Measurements from ENCODE around the gene FAM228B. TPM values are rescaled to one million over a fixed set of nuclear protein-coding genes. Genes with fewer than 3 reads are reported as not detected.
A peak's percentile ranks its signal among the peaks of the same experiment; 100 is the strongest.

FAM228B gene
- total RNA-seq, 4 donors from 2014 or later = 22.6 to 41.4 (median 33.8) TPM

DNA sequence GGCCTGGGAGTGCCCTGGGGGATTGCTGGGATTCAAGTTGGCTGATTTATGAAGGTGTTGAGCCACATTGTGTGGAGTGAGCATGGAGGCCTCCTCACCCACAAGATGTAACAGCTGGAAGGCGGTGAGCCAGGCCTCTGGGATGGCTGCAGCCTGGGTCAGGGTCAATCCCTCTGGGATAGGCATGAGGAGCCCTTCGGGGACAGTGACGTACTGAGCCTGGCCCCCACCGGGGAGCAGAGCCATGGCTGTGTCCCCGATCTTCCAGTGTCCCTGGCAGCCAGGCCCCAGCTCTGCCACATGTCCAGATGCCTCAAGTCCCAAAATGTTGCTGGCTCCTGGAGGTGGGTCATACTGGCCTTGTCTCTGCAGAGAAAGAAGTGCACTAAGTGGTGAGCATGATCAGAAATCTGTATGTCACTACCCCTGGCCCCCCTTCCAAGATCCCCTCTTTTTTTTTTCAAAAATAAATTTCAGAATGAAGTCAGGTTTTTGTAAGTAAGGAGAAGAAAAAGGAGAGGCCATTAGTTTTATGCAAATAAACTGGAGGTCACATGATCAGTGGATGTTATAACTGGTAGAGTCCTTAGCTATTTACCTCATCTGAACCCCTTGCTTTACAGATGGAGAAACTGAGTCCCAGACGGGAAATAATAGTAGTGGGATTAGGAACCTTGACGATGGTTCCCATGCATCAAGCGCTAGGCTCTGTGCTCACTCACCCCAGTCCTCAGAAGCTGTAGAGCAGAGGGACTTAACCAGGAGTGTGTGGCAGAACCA is 40.3 kb upstream of the FAM228B start:
- H3K9me3 ChIP-seq = no peaks in the 10 kb centered on the region
- H3K27me3 ChIP-seq = no peaks in the 10 kb centered on the region
- H3K36me3 ChIP-seq = peaks cover 0 to 49% (median 28%) of the 10 kb centered on the region in 4 donors
- WGBS = 85% methylated on average over 7 of the region's 8 CpGs
- TF ChIP-seq POLR2A (IDR thresholded peaks at IDR 0.05; ENCODE audit: low read depth) = no peak
- TF ChIP-seq, protein P1, sequence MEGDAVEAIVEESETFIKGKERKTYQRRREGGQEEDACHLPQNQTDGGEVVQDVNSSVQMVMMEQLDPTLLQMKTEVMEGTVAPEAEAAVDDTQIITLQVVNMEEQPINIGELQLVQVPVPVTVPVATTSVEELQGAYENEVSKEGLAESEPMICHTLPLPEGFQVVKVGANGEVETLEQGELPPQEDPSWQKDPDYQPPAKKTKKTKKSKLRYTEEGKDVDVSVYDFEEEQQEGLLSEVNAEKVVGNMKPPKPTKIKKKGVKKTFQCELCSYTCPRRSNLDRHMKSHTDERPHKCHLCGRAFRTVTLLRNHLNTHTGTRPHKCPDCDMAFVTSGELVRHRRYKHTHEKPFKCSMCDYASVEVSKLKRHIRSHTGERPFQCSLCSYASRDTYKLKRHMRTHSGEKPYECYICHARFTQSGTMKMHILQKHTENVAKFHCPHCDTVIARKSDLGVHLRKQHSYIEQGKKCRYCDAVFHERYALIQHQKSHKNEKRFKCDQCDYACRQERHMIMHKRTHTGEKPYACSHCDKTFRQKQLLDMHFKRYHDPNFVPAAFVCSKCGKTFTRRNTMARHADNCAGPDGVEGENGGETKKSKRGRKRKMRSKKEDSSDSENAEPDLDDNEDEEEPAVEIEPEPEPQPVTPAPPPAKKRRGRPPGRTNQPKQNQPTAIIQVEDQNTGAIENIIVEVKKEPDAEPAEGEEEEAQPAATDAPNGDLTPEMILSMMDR (IDR thresholded peaks at IDR 0.05) = no peak
- TF ChIP-seq EP300 (IDR thresholded peaks at IDR 0.05) = no peak
- no peak for TF ChIP-seq POLR2AphosphoS5 (IDR thresholded peaks at IDR 0.05)
- H3K4me3 ChIP-seq = peak overlapping the region in 2 of 4 donors; percentile 61 to 72
- no peak for DNase-seq (ENCODE audit: extremely low spot score)
- peaks cover 7 to 23% (median 22%) of the 10 kb centered on the region in 4 donors for H3K4me1 ChIP-seq
- H3K27ac ChIP-seq (replicated peaks in 1 of 4) = peak overlapping the region; percentile 85 to 93 (median 92)
- intact Hi-C loops (cut with DNase I) = loop anchor here (5.0 kb wide), 2 partner anchors 36 to 256 kb away; partner anchors contain the start of genes FKBP1B and WDCP

DNA sequence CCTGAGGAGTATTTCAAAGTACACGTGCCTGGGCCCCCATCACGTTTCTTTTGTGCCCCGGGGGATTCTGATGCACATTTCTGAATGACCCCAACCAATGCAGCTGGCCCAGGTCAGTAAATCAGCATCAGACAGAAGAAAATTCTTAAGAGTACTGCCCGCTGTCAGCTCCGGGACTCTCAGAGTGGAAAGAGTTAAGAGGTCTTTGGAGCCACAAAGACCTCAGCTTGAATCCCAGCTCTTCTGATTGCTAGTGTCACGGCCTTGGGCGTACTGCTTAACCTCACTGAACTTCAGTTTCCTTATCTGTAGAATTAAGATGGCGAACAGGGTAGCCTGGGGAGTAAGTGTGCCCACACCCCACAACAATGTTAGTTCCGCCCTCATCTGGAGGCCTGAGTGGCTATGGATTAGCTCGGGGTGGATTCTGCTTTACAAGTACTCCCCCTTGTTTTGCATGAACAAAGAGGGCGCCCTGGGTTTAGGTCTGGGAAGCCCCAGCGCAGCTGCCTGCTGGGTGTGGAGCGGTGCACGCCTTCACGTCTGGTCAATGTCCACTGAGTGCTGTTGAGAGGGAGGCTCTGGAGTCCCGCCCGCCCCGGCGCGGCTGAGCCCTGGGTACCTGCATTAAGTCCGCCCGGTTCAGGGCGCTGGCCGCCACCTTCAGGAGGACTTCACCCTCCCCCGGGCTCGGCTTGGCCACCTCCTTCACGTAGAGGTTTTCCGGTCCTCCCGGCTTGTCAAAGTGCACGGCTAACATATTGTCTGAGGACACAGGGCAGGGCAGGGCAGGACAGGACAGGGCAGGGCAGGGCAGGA is 39.5 kb upstream of the FAM228B start:
- H3K27me3 ChIP-seq = no peaks in the 10 kb centered on the region
- H3K4me3 ChIP-seq = peak overlapping the region; percentile 61 to 72 (median 70)
- no peak for DNase-seq (ENCODE audit: extremely low spot score)
- WGBS = 3% methylated on average over 18 of the region's 30 CpGs
- TF ChIP-seq POLR2AphosphoS5 (IDR thresholded peaks at IDR 0.05) (no peak), EP300 (IDR thresholded peaks at IDR 0.05) (no peak), POLR2A (IDR thresholded peaks at IDR 0.05; ENCODE audit: low read depth) (no peak)
- TF ChIP-seq, protein P1 (IDR thresholded peaks at IDR 0.05) = no peak
- peak overlapping the region; percentile 85 to 93 (median 92) for H3K27ac ChIP-seq (replicated peaks in 1 of 4)
- peaks cover 0 to 54% (median 30%) of the 10 kb centered on the region in 4 donors for H3K36me3 ChIP-seq
- no peaks in the 10 kb centered on the region for H3K9me3 ChIP-seq
- intact Hi-C loops (cut with DNase I) = loop anchor here (5.0 kb wide), 2 partner anchors 36 to 256 kb away; partner anchors contain the start of genes FKBP1B and WDCP
- H3K4me1 ChIP-seq = peaks cover 7 to 22% (median 21%) of the 10 kb centered on the region in 4 donors

DNA sequence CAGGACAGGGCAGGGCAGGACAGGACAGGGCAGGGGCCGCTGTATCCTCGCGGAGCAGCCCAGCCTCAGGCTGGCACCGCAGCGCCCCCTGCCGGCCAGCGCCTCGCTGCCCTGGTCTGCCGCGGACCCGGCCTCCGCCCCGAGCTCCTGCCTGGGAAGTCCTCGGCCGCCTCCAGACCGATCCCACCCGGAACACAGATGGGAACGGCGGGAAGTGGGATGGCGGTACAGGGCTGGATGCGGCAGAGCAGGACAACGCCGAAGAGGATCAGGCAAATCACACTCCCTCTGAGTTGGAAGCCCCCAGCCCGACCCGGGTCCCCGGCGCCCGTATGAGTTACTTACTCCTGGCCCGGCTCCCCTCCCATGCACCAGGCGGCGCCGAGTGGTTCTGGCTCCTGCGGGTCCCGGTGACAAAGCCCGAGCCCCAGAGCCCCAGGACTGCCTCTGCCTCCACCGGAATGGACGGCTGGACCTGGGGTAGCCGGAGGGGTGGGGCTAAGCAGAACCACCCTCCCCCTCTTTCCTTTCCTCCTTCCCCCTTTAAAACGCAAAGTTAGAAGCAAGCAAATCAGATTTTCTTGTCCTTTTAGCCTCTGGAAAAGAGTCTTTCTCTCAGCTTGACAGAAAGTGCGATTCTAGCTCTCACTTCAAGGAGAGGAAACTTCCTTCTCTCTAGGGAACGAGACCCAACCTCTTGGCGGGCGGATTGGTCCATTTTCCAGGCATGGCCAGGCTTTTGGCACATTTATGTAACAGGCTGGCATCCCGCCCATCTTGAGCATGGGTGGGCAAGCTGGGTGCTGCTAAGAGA is 38.7 kb upstream of the FAM228B start, which contains the start of gene TP53I3:
TSS of gene TP53I3 (minus strand) at position 449 of the 814 bp plus-strand sequence. CDS start 508 bp downstream, outside the sequence.
- no peaks in the 10 kb centered on the region for H3K9me3 ChIP-seq
- 5% methylated on average over 4 of the region's 44 CpGs for WGBS
- peak within 1 kb of the TSS; percentile 61 to 72 (median 70) for H3K4me3 ChIP-seq
- H3K4me1 ChIP-seq = peaks cover 7 to 22% (median 21%) of the 10 kb centered on the region in 4 donors
- TF ChIP-seq POLR2A (IDR thresholded peaks at IDR 0.05; ENCODE audit: low read depth) (peak; percentile 24), POLR2AphosphoS5 (IDR thresholded peaks at IDR 0.05) (peak; percentile 70 to 81), EP300 (IDR thresholded peaks at IDR 0.05) (no peak)
- TF ChIP-seq, protein P1 (IDR thresholded peaks at IDR 0.05) = peak; percentile 89 to 96 (median 95)
- H3K27me3 ChIP-seq = no peaks in the 10 kb centered on the region
- peaks cover 0 to 46% (median 30%) of the 10 kb centered on the region in 4 donors for H3K36me3 ChIP-seq
- DNase-seq (ENCODE audit: extremely low spot score) = peak; percentile 96
- intact Hi-C loops (cut with DNase I) = loop anchor here (5.0 kb wide), 2 partner anchors 37 to 257 kb away; partner anchors contain the start of genes FKBP1B and WDCP
- peak within 1 kb of the TSS; percentile 85 to 93 (median 92) for H3K27ac ChIP-seq (replicated peaks in 1 of 4)

DNA sequence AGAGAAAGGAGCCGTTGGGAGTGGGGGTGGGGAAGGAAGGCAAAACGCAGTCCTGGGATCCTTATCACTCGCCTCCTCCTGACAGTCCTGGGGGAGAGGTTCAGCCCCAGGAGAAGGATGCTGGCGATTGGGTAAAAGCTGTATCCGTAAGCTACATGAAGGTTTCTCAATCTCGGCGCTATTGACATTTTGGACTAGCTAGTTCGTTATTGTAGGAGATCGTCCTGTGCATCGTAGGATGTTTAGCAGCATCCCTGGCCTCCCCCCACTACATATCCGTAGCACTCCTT is 38.1 kb upstream of the FAM228B start:
- H3K9me3 ChIP-seq = no peaks in the 10 kb centered on the region
- peak overlapping the region; percentile 85 to 93 (median 92) for H3K27ac ChIP-seq (replicated peaks in 1 of 4)
- H3K27me3 ChIP-seq = no peaks in the 10 kb centered on the region
- no peak for DNase-seq (ENCODE audit: extremely low spot score)
- 17% methylated on average over 11 of the region's 11 CpGs for WGBS
- peak overlapping the region; percentile 61 to 72 (median 70) for H3K4me3 ChIP-seq
- peaks cover 0 to 43% (median 28%) of the 10 kb centered on the region in 4 donors for H3K36me3 ChIP-seq
- H3K4me1 ChIP-seq = peaks cover 7 to 22% (median 21%) of the 10 kb centered on the region in 4 donors
- TF ChIP-seq POLR2AphosphoS5 (IDR thresholded peaks at IDR 0.05) = no peak
- TF ChIP-seq EP300 (IDR thresholded peaks at IDR 0.05) = no peak
- TF ChIP-seq POLR2A (IDR thresholded peaks at IDR 0.05; ENCODE audit: low read depth) = no peak
- TF ChIP-seq, protein P1 (IDR thresholded peaks at IDR 0.05) = no peak
- intact Hi-C loops (cut with DNase I) = no loop called here
